ENCODE measurements around the gene SMIM13.

SMIM13 gene

DNA sequence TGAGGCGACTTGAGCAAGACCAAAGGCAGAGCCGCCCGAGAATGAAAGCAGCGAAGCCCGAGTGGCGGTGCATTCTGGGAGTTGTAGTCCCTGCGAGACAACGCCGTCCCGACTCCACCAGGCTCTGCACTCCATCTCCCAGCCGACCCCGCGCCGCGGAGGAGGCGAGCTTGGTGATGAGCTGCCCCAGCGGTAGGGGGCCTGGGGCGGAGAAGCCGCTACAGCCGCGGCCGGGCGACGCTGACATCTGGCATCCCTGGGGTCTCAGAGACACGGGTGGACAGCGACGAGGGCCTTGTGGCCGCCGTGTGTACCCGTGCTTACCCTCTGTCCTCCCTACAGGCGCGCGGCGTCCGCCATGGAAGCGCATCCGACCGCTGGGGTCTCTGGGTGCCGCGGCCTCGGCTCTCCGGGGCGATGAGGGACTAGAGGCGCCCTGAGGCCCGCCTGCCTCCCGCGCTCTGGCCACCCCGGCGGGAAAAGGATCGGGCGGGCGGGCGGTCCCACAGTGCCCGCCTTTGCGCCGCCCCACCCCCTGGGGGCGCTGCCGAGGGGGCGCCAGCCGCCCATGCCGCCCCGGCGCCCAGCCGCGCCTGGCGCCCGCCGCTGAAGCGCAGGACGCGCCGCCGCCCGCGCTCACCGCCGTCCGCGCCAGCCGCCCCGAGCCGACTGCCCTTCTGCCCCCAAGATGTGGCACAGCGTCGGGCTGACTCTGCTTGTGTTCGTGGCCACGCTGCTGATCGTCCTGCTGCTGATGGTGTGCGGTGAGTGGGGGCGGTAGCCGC, at the start of gene SMIM13:
Gene SMIM13 (plus strand): TSS at position 209 of the 785 bp plus-strand sequence. CDS start 480 bp downstream, at position 689.
- peak; percentile 94 for DNase-seq (ENCODE audit: low read depth)

DNA sequence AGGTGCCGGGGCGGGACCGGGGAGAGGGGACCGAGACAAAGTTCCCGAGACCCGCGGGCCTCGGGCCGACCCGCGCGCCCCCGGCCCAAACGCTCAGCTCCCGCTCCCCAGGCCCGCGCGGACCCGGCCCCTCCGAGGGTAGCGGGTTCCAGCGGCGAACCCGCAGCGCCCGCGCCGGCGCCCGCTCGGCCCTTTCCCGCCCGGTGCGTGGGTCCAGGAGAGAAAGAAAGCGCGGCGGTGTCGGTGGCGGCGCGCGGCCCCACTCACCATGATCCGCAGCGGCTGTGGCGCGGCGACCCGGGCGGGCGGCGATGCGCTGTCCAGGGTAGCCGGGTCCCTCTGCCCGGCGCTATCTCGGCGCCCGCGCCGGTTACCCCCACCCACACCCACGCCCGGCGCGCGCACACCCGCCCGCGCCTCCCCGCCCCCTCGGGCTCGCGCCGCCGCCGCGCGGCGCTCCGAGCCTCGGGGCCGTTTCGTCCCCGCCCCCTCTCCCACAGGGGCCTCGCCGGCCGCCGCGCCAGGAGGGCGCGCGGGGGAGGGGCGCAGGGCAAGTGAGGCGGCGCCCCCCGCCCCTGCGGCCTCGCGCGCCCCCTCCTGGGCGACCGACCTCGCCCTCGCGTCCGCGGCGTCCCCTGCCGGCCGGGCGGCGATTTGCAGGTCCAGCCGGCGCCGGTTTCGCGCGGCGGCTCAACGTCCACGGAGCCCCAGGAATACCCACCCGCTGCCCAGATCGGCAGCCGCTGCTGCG, 49.5 kb upstream of the SMIM13 start, which contains the start of gene ELOVL2:
Gene ELOVL2 (minus strand): TSS at position 345 of the 751 bp plus-strand sequence. CDS start 75 bp downstream, at position 270.
- DNase-seq (ENCODE audit: low read depth) = peak; percentile 35

DNA sequence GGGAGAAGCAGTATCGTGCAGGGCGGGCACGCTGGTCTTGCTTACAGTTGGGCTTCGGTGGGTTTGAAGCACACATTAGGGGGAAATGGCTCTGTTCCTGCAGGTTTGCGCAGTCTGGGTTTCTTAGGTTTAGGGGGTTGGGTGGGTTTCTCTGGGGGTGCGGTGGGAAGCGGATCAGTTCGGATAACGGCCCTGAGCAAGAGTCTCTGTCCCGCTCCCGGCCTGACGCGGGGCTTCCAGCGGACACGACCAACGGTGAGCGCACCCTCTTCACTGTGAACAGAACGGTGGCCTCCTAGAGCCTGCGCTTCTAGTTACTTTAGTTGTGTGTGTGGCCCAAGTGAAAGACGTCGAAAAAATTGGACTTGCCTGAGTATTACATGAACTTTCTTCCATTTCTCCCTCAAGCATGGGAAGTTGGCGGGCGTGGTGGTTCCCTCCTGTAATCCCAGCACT, 48.9 kb upstream of the SMIM13 start:
- no peak for DNase-seq (ENCODE audit: low read depth)

DNA sequence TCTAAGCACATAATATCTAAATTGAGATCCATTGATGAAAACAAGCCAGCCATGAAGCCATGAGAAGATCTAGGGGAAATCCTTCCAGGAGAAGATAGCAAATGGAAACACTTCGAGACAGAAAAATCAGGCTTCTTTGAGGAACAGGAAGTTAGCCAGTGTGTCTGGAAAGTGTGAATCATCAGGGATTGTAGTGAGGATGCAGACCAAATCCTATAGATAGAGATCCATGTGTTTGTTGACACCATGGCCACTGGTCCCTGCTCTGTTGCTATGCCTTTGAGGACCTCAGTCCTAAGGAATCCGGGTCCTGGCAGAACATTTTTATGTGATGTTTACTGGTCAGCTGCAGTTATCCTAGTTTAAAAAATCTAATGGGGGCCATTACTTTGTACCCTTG, 42.9 kb upstream of the SMIM13 start:
- no peak for DNase-seq (ENCODE audit: low read depth)

DNA sequence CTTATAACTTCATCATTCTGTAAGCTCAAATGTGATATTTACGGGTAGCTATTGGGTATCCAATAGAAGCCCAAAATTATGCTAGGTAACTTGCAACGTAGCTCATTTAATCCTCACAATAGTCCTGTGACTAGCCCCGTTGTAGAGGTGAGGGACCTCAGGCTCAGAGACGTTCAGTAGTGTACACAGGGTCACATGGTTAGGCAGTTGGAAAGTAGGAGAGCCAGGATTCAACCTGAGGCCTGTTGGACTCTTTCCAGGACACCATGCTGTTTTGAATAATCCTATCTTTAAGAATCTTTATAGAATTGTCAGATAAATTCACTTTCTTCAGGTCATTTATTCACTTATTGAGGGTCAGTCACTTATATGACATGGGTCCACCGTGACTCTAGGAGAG, 40.3 kb upstream of the SMIM13 start:
- DNase-seq (ENCODE audit: low read depth) = no peak

DNA sequence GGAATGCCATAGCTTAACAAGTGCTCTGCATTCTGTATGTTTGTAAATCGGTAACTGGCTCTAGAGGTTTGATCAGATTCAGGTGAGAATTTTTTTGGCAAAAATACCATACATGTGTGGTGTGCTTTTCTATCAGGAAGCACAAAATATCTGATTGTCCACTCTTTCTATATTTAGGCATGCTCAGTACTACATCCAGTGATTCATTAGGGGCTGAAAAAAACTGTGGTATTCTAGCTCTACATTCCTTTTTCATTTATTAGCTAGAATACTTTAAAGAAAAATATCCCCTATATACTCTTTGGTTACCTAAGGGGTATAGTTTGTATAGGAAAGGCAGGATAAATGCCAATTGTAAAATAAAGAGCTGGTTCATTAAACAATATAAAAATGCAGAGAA, 38.9 kb upstream of the SMIM13 start:
- DNase-seq (ENCODE audit: low read depth) = no peak

DNA sequence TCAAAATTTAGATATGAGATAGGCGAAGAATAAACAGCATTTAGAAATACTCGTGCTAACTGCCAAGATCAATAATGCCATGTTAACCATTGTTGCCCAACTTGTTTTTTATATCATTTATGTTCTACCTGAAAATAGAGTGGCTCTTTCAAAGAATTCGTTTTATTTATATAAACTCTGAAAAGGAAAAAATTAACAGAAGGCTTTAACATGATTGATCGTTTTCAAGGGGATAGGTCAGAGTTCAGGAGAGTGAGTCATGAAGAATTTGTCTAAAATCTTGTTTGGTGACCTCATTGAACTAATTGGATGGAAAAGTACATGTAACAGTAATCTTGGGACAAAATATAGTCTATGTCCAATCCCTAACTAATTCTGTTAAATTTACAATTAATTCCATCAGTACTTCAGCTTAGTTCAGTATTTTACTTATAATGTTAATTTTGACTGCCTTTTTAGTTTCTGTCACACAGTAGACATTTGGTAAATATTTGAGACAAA, 38.5 kb upstream of the SMIM13 start:
- DNase-seq (ENCODE audit: low read depth) = no peak

DNA sequence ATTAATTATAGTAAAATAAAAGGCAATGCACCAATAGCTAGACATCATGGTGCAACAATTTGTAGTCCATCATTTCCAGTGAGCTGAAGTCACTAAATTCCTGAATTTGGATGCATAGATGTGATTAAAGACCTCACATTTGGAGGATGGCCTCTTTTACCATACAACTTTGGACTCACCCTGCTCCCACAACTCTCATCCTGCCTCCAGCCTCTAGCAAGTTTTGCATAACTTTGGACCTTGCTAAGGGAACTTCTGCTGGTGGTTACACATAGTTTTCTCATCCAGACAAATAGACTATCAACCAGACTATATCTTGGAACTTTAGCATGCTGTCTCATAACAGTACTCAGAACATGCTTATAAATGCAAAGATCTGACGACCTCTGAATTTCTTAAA, 36.8 kb upstream of the SMIM13 start:
- DNase-seq (ENCODE audit: low read depth) = no peak

DNA sequence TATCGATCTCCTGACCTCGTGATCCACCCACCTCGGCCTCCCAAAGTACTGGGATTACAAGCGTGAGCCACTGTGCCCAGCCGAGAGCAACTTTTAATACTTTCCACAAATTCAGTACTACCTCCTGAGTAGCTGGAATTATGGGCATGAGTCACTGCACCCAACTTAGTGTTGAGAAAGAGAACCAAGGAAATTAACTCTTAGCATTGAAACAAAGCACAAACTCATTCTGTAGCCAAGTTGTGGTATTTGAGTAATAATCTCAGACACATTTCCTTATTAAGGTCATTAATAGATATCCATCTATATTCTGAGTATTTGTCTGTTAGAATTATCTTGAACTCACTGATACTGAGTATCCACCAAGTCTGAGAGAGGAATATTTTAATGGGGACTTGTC, 35.2 kb upstream of the SMIM13 start:
- DNase-seq (ENCODE audit: low read depth) = no peak

DNA sequence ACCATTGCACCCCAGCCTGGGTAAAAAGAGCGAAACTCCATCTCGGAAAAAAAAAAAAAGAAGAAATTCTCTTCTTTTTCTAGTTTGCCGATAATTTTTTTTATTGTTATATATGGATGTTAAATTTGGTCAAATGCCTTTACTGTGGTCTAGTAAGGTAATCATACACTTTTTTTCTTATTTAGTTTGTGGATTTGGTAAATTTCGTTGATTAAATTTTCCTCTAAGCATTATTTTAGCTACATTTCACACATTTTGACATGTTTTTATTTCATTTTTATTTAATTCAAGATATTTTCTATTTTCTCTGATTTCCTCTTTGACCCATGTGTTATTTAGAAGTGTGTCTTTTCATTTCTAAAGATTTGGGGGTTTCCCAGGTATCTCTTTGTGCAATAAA, 31.6 kb upstream of the SMIM13 start:
- DNase-seq (ENCODE audit: low read depth) = no peak

DNA sequence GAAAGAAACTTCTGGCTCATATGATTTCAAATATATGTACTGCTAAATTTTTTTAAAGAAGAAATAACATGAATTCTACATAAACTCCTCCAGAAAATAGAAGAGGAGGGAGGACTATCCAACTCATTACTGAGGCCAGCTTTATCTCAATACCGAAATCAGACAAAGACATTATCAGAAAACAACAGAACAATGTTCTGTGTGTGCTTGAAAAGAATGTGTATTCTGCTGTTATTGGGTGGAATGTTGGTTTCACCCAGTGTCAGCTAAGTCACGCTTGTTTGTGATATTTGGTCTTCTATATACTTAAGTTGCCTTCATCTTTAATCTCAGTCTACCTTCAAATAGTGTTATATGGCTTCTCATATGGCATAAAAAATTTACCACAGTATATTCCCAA, 30.9 kb upstream of the SMIM13 start:
- DNase-seq (ENCODE audit: low read depth) = no peak

DNA sequence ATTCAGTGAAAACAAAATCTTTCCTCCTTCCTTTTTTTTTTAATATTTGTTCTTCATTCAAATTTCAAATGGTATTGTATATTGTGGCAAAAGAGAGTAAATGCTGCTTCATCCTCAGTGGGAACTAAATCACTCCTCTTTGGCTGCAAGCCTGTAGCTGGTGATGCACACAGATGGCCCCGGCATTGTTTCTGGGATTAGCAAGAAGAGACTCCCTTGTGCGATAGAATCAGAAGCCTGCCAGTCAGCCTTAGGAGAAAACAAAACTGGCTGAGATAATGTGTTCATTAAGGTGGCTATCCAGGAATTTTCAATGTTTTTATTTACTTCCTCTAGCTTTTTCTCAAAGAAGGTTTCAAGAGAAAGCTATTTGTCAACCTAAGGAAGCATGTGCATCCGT, 28.8 kb upstream of the SMIM13 start:
- DNase-seq (ENCODE audit: low read depth) = no peak

DNA sequence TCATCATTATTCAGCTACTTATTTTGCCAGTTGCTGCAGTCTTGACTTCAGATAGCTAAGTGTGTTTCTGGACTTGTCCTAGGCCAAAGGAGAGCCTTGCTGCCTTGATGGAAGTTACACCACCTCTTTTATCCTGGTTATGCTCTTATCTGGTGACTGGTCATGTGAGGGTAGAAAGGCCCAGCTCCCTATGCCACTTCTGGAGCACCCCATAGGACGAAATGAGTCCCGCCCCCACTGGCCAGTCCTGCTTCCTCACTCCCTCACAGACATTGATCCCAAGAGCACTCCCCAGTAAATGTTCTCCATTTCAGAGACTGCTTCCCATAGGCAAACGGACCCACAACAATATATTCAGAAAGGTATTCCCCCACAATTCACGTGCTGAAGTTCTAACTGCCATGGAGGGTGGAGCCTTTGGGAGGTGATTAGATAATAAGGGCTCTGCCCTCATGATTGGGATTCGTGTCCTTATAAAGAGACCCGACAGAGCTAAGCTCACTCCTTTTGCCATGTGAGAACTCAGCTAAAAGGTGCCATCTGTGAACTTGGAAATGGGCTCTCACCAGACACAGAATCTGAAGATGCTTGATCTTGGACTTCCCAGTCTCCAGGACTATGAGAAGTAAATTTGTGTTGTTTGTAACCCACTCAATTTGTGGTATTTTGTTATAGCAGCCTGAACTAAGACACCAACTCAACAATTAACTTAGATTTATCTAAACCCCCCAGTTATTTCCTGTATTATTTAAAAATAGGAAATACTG, 28.0 kb upstream of the SMIM13 start:
- DNase-seq (ENCODE audit: low read depth) = no peak

DNA sequence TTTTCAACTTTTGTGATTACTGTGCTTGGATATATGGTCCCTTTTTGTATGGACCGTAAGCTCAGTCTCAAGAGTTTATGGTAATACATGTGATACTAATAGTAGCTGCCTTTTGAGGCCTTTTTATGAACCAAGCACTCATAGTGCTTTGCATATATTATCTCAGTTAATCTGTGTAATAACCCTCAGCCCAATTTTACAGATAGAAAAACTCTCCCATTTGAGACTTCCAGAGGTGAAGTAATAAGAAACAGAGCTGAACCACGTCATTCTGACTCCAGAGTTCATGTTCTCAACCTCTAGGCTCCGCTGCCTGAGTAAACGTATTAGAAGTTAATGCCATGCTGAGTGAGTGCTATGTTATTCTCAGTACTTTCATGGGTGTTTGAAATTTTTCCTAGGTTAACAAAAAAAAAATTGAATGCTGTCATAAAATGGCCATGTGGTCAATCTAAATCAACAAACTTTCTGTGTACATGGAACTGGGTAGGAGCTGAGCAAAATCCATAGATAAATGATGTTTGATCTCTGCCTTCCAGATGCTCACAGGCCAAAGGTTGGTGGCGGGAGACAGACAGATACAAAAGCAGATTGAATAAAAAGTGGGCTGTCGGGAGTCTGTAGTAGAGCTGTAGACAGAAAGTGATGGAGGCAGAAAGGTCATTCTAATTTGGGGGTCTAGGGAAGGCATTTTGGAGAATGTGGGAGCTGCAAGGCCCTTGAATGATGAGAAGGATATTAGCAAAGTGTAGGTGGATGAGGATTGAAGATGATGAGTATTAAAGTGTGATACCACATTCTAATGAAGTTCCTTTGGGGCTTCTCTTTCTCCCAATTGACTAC, 26.9 kb upstream of the SMIM13 start:
- no peak for DNase-seq (ENCODE audit: low read depth)

DNA sequence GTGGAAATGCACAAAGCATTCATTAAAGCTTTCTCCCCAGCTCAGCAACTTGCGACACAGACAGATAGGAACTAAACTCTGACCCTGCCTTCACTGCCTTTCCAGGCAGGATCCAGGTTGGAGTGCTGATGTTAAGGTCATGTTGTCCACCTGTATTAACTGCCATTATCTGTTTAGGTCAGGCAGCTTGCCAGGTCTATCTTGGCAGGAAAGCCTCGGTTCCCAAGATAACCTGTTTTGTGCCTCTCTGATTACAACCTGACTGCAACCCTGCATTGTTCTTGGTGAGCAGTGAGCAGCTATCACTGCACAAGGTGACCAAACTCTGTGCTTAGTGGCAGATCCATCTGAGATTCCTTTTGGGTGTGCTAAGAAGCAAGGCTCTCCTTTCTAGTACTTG, 26.3 kb upstream of the SMIM13 start:
- no peak for DNase-seq (ENCODE audit: low read depth)

DNA sequence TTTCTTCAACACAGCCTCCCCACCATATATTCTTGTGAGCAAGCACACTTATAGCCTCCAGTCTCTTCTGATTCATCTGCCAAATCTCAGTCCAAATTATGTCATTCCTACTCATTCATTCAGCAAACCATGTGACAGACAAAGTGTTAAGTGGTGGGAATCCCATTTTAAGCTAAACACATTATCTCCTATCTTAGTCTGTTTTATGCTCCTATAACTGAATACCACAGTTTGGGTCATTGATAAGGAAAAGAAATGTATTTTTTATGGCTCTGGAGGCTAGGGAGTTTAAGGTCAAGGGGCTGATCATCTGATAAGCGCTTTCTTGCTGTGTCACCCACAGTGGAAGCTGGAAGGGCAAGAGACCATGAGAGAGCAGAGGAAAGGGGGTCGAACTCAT, 23.9 kb upstream of the SMIM13 start:
- no peak for DNase-seq (ENCODE audit: low read depth)

DNA sequence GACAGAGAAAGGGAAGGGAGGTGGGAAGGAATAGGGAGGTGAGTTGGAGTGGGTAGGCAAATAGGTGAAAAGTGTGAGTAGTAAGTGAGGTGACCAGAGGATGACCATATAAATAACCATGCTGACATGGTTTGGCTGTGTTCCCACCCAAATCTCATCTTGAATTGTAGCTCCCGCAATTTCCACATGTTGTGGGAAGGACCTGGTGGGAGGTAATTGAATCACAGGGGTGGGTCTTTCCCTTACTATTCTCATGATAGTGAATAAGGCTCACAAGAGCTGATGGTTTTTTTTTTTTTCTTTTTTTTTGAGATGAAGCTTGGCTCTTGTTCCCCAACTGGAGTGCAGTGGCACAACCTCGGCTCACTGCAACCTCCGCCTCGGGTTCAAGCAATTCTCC, 21.5 kb upstream of the SMIM13 start:
- DNase-seq (ENCODE audit: low read depth) = no peak

DNA sequence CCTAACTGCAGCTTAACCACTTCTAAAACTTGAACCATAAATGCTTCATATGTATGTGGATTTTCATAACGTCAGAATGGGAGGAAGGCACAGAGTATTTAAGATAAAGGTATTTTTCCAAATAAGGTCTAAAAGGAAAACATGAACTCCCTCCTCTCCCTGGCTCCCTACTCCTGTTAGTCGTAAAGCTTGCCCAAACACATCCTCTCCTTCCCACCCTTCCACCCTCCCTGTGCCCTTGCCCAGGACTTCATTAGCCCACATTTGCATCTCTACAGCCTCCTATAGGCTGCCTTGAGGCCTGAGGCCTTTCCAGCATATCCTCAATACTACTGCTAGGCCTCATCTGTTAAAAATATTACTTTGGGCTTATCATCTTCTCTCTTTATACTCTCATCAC, 17.1 kb upstream of the SMIM13 start:
- DNase-seq (ENCODE audit: low read depth) = no peak

DNA sequence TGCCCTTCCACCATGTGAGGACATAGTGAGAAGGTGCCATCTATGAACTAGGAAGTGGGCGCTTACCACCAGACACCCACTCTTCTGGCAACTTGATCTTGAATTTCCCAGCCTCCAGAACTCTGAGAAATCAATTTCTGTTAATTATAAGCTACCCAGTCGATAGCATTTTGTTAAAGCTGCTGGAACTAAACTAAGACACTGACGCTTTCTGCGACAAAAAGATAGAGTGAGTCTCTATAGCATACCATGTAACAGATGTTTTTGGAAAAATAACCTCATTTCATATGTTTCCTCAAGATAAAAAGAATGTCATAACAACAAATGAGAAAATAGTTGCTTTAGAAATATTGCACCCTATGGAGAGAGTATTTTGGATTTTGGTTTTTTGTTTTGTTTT, 15.4 kb upstream of the SMIM13 start:
- no peak for DNase-seq (ENCODE audit: low read depth)

DNA sequence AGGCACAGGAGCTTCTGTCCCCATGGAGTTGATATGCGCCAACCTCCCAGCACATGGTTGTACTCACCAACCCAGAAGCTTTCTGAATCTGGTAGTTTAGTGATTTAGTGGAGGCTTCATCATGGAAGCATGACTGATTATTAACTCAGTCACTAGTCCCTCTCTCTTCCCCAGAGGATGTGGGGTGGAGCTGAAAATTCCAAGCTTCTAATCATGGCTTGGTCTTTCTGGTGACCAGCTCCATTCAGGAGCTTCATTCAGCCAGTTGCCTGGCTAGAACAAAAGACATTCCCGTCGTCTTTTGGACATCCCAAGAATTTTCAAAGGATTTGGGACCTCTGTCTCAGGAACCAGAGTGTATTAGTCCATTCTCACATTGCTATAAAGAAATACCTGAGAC, 13.3 kb upstream of the SMIM13 start:
- no peak for DNase-seq (ENCODE audit: low read depth)

DNA sequence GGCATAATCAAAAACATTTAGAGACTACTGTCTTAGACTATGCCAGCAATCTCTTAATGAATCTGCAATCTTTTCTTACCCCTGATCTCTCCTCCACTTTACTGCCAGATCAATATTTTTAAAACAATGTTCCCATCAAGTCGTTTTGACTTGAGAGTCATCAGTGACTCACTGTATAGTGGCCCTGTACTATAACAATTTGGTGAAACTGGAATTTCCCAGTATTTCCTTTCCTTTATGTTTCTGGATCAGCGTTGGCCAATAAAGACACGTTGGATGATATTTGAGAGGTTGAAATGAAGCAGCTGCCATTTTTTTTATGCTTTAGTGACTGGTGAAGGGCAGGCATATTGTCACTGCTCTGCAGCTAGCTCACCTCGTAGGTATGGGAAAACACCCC, 10.1 kb upstream of the SMIM13 start:
- no peak for DNase-seq (ENCODE audit: low read depth)

DNA sequence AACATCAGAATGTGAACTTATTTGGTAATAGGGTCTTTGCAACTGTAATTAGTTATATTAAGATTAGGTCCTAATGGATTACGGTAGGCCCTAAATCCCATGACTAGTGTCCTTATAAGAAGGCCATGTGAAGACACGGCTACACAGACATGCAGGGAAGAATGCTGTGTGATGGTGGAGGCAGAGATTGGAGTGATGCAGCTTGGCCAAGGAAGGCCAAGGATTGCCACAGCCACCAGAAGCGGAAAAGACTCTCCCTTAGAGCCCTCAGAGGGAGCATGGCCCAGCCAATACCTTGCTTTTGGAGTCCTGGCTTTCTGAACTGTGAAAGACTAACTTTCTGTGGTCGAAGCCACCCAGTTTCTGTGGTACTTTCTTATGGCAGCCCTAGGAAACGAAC, 9.7 kb upstream of the SMIM13 start:
- no peak for DNase-seq (ENCODE audit: low read depth)

All from CMK (cell line).